ENCODE results near the gene FBXO41. TPM values are rescaled to one million over a fixed set of nuclear protein-coding genes. Genes with fewer than 3 reads are reported as not detected.

Gene FBXO41, protein sequence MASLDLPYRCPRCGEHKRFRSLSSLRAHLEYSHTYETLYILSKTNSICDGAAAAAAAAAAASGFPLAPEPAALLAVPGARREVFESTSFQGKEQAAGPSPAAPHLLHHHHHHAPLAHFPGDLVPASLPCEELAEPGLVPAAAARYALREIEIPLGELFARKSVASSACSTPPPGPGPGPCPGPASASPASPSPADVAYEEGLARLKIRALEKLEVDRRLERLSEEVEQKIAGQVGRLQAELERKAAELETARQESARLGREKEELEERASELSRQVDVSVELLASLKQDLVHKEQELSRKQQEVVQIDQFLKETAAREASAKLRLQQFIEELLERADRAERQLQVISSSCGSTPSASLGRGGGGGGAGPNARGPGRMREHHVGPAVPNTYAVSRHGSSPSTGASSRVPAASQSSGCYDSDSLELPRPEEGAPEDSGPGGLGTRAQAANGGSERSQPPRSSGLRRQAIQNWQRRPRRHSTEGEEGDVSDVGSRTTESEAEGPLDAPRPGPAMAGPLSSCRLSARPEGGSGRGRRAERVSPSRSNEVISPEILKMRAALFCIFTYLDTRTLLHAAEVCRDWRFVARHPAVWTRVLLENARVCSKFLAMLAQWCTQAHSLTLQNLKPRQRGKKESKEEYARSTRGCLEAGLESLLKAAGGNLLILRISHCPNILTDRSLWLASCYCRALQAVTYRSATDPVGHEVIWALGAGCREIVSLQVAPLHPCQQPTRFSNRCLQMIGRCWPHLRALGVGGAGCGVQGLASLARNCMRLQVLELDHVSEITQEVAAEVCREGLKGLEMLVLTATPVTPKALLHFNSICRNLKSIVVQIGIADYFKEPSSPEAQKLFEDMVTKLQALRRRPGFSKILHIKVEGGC
- total RNA-seq = 2.1 TPM
- long read RNA-seq, partial matches to known transcripts = 3 of 4 reads
- long read RNA-seq, other reads (novel, unspliced or antisense) = 1 of 4 reads

DNA sequence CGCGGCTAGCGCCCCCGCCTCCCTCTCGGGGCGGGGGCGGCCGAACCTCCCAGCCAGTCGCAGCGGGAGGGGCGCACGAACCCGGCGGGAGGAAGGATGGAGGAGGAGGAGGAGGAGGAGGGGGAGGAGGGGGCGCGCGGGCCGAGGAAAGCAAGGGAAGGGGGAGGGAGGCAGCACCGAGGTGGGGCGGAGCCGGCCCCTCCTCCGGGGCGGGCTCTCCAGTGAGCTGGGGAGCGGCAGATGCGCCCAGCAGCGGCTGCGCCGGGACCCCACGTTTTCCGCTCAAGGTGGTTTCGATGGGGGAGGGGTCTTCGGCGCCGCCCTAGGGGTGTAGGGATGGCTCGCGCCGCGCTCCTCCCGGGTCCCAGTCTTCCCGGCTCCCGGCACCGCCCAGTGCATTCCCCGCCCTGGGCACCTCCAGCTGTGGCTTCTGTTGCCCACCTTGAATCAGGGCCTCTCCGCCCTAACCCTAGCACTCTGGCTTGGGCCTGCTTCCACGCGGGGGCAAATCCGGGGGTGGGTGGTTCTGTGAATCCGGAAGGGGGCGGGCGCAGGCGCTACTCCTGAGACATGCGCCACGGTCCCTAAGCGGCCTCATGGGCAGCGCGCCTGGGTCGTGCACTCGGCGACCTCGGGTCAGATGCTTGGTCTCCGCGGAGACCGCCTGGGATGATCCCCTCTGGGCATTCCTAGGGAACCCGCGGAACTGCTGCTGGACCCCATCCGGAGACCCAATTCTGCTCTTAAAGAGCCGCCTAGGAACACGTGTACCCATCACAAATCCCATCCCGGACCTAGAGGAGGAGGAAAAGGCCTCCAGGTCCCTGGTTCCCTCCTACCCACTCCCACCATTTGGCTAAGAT, at the start of gene FBXO41:
Gene FBXO41 (minus strand): TSS at position 183 of the 863 bp plus-strand sequence. CDS start 14,848 bp downstream, outside the sequence.
- Histone ChIP-seq H3K27me3 (peaks cover 20% of the 10 kb centered on the region), H3K36me3 (no peaks in the 10 kb centered on the region), H3K9me3 (no peaks in the 10 kb centered on the region), H3K4me3 (peak within 1 kb of the TSS; percentile 72), H3K4me1 (peaks cover 15% of the 10 kb centered on the region), H3K27ac (no peak within 1 kb of the TSS)
- intact Hi-C loops (cut with DNase I) = no loop called here
- peak; percentile 80 for DNase-seq
- ATAC-seq = peak; percentile 73
- TF ChIP-seq, protein P1, sequence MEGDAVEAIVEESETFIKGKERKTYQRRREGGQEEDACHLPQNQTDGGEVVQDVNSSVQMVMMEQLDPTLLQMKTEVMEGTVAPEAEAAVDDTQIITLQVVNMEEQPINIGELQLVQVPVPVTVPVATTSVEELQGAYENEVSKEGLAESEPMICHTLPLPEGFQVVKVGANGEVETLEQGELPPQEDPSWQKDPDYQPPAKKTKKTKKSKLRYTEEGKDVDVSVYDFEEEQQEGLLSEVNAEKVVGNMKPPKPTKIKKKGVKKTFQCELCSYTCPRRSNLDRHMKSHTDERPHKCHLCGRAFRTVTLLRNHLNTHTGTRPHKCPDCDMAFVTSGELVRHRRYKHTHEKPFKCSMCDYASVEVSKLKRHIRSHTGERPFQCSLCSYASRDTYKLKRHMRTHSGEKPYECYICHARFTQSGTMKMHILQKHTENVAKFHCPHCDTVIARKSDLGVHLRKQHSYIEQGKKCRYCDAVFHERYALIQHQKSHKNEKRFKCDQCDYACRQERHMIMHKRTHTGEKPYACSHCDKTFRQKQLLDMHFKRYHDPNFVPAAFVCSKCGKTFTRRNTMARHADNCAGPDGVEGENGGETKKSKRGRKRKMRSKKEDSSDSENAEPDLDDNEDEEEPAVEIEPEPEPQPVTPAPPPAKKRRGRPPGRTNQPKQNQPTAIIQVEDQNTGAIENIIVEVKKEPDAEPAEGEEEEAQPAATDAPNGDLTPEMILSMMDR (IDR thresholded peaks at IDR 0.05) = no peak

DNA sequence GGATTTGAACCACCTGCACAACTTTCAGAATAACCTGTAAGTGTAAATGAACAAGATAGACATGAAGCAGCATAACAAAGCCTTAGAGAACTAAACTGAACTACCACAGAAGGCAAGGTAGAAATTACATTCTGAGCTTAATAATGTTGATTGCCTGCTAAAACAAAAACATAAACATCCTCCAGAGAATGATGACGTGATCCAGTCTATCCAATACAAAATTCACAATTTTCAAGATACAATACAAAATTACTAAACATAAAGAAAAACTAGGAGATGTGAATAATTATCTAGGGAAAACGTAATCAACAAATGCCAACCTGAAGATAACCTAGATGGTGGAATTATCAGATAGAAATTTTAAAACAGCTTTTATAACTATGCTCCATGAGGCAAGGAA, 49.8 kb upstream of the FBXO41 start:
- H3K27ac ChIP-seq = no peak overlapping the region
- TF ChIP-seq, protein P1 (IDR thresholded peaks at IDR 0.05) = no peak
- H3K36me3 ChIP-seq = no peaks in the 10 kb centered on the region
- H3K9me3 ChIP-seq = no peaks in the 10 kb centered on the region
- DNase-seq = no peak
- no peaks in the 10 kb centered on the region for H3K4me1 ChIP-seq
- no peak for ATAC-seq
- no peaks in the 10 kb centered on the region for H3K27me3 ChIP-seq
- no peak overlapping the region for H3K4me3 ChIP-seq
- intact Hi-C loops (cut with DNase I) = no loop called here

DNA sequence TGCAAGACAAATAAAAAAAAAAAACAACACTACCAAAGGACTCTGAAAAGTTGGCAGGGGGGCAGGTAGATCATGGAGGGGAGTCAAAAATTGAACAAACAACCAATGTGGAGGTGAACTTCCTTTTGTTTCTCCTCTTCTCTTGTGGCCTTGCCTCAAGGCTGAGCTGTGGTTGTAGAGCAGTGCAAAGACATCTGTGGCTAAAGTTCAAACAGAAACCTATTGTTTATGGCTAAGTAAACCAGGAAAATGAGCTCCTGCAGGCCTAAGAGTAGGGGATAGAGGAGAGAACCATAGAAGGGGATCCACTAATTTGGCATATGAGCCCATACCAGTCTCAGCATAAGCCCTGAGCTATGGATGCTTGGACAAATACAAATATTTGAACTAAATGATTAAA, 49.3 kb upstream of the FBXO41 start:
- TF ChIP-seq, protein P1 (IDR thresholded peaks at IDR 0.05) = no peak
- Histone ChIP-seq H3K4me3 (no peak overlapping the region), H3K27me3 (no peaks in the 10 kb centered on the region), H3K27ac (no peak overlapping the region), H3K36me3 (no peaks in the 10 kb centered on the region), H3K9me3 (no peaks in the 10 kb centered on the region), H3K4me1 (no peaks in the 10 kb centered on the region)
- DNase-seq = no peak
- ATAC-seq = no peak
- intact Hi-C loops (cut with DNase I) = no loop called here

DNA sequence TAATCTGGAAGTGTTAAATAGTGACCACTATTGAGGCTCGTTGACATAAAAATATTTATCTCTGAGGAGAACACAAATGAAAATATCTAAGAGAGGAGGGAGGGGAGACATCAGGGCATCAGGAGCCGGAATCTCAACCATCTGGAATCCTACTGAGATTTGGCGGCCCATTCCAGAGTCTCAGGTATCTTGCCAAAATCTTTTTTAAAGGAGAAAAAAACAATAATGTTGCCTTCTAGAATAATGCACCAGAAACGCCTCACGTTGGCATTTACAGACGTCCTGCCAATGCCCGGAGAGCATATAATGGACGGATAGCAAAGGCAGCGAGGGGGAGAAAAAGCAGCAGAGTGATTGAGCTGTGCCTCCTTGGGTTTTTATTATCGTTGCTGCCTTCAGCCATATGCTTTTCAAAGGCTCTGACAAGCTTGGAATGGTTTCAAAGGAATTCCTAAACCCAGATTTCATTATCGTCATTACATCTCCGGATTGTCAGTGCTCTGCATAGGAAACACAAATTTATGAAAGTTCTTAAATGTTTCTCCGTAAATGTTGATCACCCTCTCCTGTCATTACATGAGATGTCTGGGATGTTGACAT, 39.9 kb upstream of the FBXO41 start:
- H3K4me3 ChIP-seq = no peak overlapping the region
- no peaks in the 10 kb centered on the region for H3K36me3 ChIP-seq
- peaks cover 20% of the 10 kb centered on the region for H3K27me3 ChIP-seq
- TF ChIP-seq, protein P1 (IDR thresholded peaks at IDR 0.05) = no peak
- intact Hi-C loops (cut with DNase I) = no loop called here
- H3K4me1 ChIP-seq = no peaks in the 10 kb centered on the region
- no peaks in the 10 kb centered on the region for H3K9me3 ChIP-seq
- ATAC-seq (no peak), DNase-seq (no peak)
- no peak overlapping the region for H3K27ac ChIP-seq

DNA sequence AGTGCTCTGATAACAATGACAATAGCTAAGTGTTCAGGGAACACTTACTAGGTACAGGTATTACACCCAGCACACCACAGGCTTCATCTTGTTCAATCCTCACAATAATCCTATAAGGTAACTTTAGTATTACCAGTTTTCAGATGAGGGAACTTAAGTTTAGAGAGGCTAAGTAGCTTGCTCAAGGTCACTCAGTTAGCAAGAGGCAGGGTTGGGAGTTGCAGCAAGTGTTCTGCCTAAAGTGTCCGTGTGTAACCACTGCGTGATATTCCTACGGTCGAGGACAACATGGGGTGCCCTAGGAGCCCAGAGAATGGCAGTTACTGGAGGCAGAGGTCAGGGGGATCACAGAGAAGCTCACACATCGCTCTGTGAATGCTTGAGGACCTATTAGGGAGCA, 39.3 kb upstream of the FBXO41 start:
- TF ChIP-seq, protein P1 (IDR thresholded peaks at IDR 0.05) = no peak
- no peak overlapping the region for H3K27ac ChIP-seq
- no peak overlapping the region for H3K4me3 ChIP-seq
- no peak for ATAC-seq
- no peaks in the 10 kb centered on the region for H3K9me3 ChIP-seq
- H3K4me1 ChIP-seq = no peaks in the 10 kb centered on the region
- no peaks in the 10 kb centered on the region for H3K36me3 ChIP-seq
- H3K27me3 ChIP-seq = peaks cover 20% of the 10 kb centered on the region
- DNase-seq = no peak
- intact Hi-C loops (cut with DNase I) = no loop called here
